Stimulated activated CD8-positive, alpha-beta memory T cell treated with anti-CD3 and anti-CD28 coated beads, Interleukin-4, amount 100 ng/mL, for 48 hours (primary cell): ENCODE data around the gene KRTAP10-10.
A peak's percentile ranks its signal among the peaks of the same experiment; 100 is the strongest.
"Not testable (repeated sequence)": the region's sequence is repeated elsewhere in the genome, so short reads cannot be mapped to it uniquely, and the experiment has no call there.

Experiments
- DNase-seq: peaks from one replicate; pipeline ENCODE4 v3.0.0-alpha.2; 2020

KRTAP10-10 gene

GRCh38 chr21:44637018-44637850, at the start of gene KRTAP10-10:
TSS of gene KRTAP10-10 (plus strand) at chr21:44637356. CDS start at chr21:44637418, 62 bp downstream.
- no peak for DNase-seq

GRCh38 chr21:44589094-44589493, 48.1 kb upstream of the KRTAP10-10 start:
- no peak for DNase-seq

GRCh38 chr21:44589586-44590305, 47.4 kb upstream of the KRTAP10-10 start:
- peak; percentile 4 for DNase-seq

GRCh38 chr21:44590311-44590721, 46.8 kb upstream of the KRTAP10-10 start:
- DNase-seq, result peak; percentile 21

- DNase-seq, result peak; percentile 11
These were observed 46.0 kb upstream of the KRTAP10-10 start for GRCh38 chr21:44590897-44591800.

GRCh38 chr21:44591801-44592130, 45.4 kb upstream of the KRTAP10-10 start:
- DNase-seq, result peak; percentile 16

- peak; percentile 16 for DNase-seq
These were observed 44.5 kb upstream of the KRTAP10-10 start, which contains the start of gene KRTAP10-6 for GRCh38 chr21:44592446-44593311. TSS of gene KRTAP10-6 (minus strand) at chr21:44592505. CDS start at chr21:44592484, 21 bp downstream.

GRCh38 chr21:44593598-44594405, 43.4 kb upstream of the KRTAP10-10 start:
- DNase-seq, result peak; percentile 14

- DNase-seq, result peak; percentile 10
These were observed 42.7 kb upstream of the KRTAP10-10 start for GRCh38 chr21:44594406-44594916.

GRCh38 chr21:44595524-44595923, 41.6 kb upstream of the KRTAP10-10 start:
- DNase-seq, result no peak

GRCh38 chr21:44596068-44596725, 41.0 kb upstream of the KRTAP10-10 start:
- DNase-seq, result no peak

- no peak for DNase-seq
These were observed 39.1 kb upstream of the KRTAP10-10 start for GRCh38 chr21:44598061-44598460.

- DNase-seq, result no peak
These were observed 37.7 kb upstream of the KRTAP10-10 start for GRCh38 chr21:44599264-44600029.

GRCh38 chr21:44600118-44600978, 36.8 kb upstream of the KRTAP10-10 start, which contains the start of gene KRTAP10-7:
TSS of gene KRTAP10-7 (plus strand) at chr21:44600597. CDS start at chr21:44600622, 25 bp downstream.
- not testable (repeated sequence) for DNase-seq

GRCh38 chr21:44601091-44601490, 36.1 kb upstream of the KRTAP10-10 start:
- DNase-seq, result not testable (repeated sequence)

- DNase-seq, result no peak
These were observed 35.3 kb upstream of the KRTAP10-10 start for GRCh38 chr21:44601596-44602462.

- DNase-seq, result no peak
These were observed 34.7 kb upstream of the KRTAP10-10 start for GRCh38 chr21:44602463-44602850.
